PC-3 (cell line): Measurements from ENCODE around the gene ABCB10.

Source experiments
- CTCF ChIP-seq: fragments of 300-600 bp; sonication (generic); conservative IDR thresholded peaks from 2 replicates; pipeline ENCODE4 v1.5.1; 2017; ENCODE audit warnings: antibody characterized with exemption, low read depth, mild to moderate bottlenecking, low read length
- EZH2phosphoT487 ChIP-seq: fragments of 300-600 bp; sonication (generic); IDR thresholded peaks from 2 replicates; pipeline ENCODE4 v1.6.1; 2018; ENCODE audit warnings: mild to moderate bottlenecking, antibody characterized with exemption, low read length, borderline replicate concordance

GRCh38 chr1:229557913-229558414, 543 bp downstream of the ABCB10 start:
- TF ChIP-seq CTCF (no peak), EZH2phosphoT487 (no peak)
